C4-2B (cell line): Measurements from ENCODE around the gene C16orf87.

ENCODE experiments used
- ZFX ChIP-seq: fragments of 450-650 bp; IDR thresholded peaks from 2 replicates; pipeline ENCODE4 v1.6.1; 2017
- TF ChIP-seq, protein P1 (sequence below): fragments of 450-650 bp; conservative IDR thresholded peaks from 2 replicates; pipeline ENCODE4 v1.5.1; 2017; ENCODE audit warnings: mild to moderate bottlenecking

DNA sequence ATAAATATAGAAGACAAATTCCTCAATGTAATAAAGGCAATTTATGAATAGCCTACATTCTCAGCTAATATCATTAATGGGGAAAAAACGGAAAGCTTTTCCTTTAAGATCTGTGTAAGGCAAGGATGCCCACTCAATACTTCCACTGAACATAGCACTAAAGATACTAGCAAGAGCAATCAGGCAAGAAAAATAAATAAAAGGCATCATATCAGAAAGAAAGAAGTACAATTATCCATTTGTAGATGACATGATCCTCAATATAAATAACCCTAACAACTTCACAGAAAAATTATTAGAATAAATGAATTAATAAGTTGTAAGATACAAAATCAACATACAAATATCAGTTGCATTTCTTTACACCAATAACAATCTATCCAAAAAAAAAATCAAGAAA, 37.1 kb downstream of the C16orf87 start:
- TF ChIP-seq, protein P1, sequence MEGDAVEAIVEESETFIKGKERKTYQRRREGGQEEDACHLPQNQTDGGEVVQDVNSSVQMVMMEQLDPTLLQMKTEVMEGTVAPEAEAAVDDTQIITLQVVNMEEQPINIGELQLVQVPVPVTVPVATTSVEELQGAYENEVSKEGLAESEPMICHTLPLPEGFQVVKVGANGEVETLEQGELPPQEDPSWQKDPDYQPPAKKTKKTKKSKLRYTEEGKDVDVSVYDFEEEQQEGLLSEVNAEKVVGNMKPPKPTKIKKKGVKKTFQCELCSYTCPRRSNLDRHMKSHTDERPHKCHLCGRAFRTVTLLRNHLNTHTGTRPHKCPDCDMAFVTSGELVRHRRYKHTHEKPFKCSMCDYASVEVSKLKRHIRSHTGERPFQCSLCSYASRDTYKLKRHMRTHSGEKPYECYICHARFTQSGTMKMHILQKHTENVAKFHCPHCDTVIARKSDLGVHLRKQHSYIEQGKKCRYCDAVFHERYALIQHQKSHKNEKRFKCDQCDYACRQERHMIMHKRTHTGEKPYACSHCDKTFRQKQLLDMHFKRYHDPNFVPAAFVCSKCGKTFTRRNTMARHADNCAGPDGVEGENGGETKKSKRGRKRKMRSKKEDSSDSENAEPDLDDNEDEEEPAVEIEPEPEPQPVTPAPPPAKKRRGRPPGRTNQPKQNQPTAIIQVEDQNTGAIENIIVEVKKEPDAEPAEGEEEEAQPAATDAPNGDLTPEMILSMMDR, result no peak
- no peak for TF ChIP-seq ZFX
